Inflammatory macrophage treated with lipopolysaccharide for 1 hour (primary cell): ENCODE data around the gene ZC3H12D.
"Not testable (repeated sequence)": the region's sequence is repeated elsewhere in the genome, so short reads cannot be mapped to it uniquely, and the experiment has no call there.

Experiments used
- DNase-seq, 2 donors: peaks; one replicate each; pipeline ENCODE4 v3.0.0-alpha.2; 2020 to 2022

ZC3H12D gene

DNA sequence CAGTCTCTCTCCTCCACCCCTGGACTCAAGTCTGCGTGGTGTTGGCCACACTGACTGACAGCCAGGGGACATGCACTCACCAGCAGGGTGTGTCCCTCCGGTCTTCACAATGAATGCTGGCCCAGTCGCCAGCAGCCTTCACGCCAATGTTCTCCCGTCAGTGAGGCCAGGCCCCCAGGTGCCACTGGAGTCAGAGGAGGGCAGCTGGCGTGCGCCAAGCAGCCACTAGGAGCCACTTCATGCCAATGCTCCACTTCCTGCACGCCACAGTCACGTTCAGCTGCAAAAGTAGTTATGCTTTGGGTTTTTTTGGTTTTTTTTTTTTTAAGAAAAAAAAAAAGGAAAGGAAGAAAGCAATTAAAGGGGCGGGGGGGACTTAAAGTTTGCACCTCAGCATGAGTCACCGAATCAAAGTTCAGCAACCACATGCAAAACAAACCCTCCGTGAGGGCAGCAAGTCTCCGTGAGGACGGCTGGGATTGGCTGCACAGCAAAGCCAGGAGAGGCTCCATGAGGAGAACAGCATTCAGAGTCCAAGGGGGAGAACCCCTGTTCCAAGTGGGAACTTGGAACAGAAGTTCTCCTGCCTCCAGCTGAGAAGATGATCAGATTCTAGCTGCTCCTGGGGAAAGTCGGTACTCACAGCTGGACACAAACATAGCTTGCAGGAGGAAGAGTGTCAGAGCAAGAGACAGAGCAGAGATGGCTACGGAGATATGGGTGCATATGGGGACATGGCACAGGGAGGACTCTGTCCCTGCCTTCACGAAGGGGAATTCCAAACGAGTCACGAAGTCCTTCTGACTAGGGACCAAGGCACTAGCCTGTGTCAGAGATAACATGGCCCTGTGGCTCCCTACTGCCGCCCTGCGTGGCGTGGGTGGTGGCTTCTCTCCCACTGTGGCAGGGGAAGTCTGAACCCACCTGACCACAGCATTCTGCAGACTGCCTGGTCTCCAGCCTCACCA, at the start of gene ZC3H12D:
TSS of gene ZC3H12D (minus strand) at position 282 of the 968 bp plus-strand sequence. CDS start 10,471 bp downstream, outside the sequence.
- peak; percentile 58 to 84 for DNase-seq

DNA sequence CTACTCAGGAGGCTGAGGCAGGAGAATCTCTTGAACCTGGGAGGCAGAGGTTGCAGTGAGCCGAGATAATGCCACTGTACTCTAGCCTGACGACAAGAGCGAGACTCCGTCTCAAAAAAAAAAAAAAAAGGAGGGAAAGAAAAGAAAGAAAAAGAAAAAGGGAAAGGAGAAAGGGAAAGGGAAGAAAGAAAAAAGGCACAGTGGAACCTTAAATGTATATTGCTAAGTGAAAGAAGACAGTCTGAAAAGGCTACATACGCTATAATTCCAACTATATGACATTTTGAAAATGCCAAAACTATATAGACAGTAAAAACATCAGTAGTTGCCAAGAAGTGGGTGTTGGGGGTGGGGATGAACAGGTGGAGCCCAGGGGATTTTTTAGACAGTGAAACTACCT, 44.8 kb upstream of the ZC3H12D start:
- DNase-seq, result no peak

DNA sequence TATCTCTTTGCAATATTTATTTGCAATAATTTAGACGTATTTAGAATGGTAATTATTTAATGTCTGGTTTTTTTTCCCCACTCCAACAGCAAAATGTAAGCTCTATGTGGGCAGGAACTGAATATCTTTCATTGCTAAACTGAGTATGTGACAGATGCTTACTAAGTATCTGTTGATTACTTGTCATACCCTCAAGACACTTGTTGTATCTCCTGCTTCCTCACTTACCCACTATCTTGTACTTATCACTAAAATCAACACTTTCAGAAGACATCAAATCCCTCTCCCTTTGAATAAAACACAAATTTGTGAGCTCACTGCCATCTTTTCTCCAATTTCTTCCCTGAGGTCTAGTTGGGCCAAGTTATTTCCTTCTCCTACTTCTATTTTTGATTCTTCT, 30.7 kb upstream of the ZC3H12D start:
- DNase-seq, result no peak

DNA sequence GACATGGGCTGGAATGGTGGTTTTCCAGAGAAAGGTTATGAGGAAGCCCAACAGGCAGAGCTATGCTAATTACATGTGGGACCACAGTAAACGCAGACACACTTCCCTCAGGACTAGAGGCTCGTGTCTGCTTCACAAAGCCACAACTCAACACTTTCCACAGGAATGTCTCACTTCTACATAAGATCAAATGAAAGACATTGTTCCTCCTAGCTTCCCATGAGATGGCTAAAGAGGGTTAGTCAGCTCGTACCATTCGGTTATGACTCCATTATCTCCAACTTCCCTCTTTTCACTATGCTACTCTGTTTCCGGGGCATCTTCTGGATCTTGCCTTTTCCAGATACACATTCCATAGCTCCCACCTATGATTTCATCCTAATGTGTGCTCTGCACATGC, 29.1 kb upstream of the ZC3H12D start:
- peak; percentile 48 to 75 for DNase-seq

DNA sequence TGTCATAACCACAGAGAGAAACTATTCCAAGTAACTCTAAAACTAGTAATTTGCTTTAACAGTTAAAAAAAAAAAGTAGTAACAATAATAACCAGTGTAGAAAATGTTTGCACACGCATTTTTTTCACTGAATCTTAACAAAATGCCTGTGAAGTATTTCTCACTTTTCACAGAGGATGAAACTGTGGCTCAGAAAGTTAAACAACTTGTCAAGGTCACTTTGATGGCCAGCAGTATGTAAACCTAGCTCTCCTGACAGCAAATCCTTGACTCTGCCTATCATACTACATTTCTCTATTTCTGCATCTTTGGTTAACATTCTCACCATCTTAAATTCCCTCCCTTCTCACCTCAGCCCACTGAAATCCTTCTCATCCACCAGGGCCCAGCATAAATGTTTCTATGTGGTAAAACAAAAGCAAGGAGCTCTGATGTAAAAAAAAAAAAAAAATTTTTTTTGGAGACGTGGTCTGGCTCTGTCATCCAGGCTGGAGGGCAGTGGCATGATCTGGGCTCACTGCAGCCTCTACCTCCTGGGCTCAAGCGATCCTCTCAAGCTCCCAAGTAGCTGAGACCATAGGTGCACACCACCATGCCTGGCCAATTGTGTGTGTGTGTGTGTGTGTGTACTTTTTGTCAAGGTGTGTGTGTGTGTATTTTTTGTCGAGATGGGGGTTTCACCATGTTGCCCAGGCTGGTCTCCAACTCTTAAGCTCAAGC, 26.1 kb upstream of the ZC3H12D start:
- no peak for DNase-seq

DNA sequence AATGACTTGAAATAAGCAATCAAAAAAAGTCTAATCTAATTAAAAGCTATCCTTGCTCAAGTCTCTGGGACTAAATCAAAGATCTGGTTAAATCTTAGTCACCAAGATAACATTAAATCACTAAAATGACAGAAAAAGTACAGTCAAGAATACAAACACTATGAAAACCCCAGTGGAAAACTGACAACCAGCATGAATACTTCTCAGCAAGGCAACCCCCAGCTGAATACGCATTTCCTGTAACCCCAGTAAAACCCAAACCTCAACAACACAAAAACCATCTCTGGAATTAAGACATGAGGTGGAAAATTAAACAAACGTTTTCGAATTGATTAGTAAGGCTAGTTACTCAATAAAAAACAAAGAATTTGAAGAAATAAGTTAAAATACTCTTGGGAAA, 23.7 kb upstream of the ZC3H12D start:
- no peak for DNase-seq

DNA sequence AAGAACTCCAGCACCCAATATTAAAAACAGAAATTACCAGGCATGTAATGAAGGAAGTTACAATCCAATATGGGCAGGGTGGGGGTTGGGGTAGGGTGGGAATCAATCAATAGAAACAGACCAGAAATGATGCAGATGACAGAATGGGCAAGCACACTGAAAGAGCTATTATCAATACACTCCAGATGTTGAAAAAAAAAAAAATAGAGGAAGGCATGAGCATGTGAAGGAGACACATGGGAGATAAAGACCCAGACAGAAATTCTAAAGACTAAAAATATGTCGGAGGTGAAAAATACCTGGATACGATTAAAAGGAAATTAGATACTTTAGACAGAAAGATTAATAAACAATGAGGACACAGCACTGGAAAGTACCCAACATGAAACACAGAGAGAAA, 19.1 kb upstream of the ZC3H12D start:
- DNase-seq, result no peak

DNA sequence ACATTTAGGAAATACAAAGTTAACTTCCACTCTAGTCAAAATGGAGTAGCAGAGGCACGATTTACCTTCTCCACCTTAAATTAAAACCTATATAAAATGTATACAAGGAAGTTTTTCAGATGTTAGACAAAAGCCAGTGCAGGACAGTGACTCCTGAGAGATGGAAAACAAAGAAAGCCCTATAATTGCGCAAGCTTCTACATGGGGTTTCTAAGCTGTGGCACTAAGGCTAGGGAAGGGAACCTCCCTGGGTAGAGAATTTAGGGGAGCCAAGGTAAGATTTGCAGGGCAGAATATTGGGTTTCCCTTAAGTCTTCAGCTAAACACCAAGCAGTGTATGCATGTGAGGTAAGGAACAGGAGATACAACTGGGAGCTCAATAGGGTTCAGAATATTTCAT, 18.5 kb upstream of the ZC3H12D start:
- DNase-seq, result no peak

DNA sequence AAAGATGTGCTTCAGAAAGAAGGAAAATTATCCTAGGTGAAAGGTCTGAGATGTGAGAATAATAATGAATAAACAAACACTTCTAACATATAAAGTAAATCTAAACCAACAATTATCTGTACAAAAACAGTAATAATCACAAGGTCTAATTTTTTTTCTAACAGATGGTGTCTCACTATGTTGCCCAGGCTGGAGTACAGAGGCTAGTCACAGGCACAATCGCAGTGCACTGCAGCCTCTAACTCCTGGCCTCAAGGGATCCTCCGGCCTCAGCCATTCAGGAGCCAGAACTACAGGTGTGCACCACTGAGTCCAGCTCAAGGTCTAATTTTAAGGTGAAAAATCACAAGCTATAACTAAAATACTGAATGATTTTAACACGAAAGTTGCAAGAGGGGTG, 17.0 kb upstream of the ZC3H12D start:
- DNase-seq, result no peak

DNA sequence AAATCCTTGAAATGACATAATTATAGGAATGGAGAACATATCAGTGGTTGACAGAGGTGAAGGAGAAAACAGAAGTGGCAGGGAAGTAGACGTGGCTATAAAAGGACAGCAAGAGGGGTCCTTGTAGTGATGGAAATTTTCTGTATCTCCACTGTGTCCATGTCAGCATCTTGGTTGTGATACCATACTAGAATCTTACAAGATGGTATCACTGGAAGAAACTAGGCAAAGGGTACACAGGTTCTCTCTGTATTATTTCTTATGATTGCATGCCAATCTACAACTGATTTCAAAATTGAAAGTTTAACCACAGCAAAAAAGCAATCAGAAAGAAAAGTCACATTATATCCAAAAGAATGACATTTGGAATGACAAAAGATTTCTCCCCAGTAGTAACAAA, 16.4 kb upstream of the ZC3H12D start:
- no peak for DNase-seq

DNA sequence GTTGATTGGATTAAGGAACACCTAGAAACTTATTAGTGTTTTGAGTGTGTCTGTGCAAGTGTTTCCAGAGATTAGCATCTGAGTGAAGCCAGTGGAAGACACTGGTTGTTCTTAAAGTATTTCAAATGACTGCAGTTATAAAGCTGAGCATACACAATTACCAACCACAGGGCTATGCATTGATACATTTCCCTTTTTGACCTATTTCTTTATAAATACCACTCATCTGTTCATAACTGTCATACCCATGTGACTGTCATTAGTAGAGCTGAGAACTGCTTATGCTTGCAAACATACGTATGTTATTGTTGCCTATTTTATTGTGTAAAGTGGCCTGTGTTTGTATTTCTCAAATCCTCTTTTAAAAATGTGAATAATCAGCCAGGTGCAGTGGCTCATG, 15.3 kb upstream of the ZC3H12D start:
- DNase-seq, result peak; percentile 7 to 65

DNA sequence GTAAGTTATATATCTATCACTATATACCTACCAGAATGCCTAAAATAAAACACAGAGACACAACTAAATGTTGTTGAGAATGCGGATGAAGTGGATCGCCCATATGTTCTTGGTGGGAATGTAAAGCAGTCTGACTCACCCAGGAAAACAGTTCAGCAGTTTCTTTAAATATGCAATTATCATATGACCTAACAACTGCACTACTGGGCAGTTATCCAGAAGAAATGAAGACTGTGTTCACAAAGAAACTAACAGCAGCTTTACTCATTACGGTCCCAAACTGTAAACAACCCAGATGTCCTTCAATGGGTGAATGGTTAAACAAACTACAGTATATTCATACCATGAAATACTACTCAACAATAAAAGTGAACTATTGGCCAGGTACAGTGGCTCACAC, 14.3 kb upstream of the ZC3H12D start:
- peak; percentile 28 to 52 for DNase-seq

DNA sequence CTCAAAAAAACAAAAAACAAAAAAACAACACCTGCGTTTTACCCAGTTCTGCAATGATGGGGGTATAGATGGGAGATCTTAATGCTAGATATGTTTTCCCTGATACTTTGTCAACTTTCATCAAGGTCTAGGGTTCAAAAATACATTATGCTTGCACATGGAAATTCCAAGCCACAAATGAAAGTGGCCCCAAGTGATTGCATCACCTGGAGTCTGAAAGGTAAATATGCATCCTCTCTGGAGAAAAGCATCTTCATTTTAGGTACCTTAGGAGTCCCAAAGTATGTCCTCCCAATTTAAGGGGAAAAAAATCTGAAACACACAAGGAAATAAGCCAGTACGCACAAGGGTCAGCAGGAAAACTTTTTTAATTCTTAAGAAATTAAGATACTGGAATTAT, 12.6 kb upstream of the ZC3H12D start:
- DNase-seq, result no peak

DNA sequence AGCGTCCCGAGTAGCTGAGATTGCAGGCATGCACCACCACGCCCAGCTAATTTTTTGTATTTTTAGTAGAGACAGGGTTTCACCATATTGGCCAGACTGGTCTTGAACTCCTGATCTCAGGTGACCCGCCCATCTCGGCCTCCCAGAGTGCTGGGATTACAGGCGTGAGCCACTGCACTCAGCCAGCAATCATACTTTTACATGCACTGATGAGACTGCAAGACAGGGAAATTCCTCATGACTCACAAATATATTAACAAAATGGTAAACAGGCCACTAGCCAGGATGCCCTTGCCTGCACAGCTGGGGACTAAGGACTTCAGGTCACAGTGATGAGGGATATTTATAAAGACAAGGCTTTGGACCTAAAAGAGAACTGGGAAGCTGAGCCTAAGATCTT, 11.8 kb upstream of the ZC3H12D start:
- peak; percentile 15 to 37 for DNase-seq

DNA sequence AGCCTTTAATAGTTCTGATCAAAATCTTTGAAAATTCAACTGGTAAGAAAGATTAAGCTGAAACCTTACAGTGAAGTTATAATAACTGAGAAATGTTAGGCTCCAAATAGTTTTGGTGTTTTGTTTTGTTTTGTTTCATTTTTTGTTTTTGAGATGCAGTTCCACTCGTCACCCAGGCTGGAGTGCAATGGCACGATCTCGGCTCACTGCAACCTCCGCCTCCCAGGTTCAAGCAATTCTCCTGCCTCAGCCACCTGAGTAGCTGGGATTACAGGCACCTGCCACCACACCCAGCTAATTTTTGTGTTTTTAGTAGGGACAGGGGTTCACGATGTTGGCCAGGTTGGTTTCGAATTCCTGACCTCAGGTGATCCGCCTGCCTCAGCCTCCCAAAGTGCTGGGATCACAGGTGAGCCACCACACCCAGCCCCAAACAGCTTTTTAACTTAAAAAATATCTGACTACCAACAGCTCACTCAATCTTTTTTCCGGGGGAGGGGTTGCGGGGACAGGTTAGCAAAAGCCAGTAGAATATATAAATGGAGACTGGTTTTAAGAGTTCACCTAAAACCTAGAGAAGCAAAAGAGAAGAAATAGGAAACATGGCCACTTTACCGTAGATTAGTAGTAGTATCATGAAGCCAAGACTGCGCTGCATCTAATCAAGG, 10.7 kb upstream of the ZC3H12D start:
- not testable (repeated sequence) for DNase-seq

DNA sequence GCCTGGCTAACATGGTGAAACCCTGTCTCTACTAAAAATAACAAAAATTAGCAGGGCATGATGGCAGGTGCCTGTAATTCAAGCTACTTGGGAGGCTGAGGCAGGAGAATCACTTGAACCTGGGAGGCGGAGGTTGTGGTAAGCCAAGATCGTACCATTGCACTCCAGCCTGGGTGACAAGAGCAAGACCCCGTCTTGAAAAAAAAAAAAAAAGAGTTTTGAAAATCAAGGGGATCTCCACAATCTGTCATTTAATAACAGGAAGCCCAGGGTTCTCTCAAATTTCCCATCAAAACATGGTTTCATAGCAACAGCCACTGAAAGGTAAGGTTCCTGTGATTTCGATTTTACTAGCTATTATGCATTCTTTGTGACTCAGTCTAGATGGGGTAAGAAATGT, 10.0 kb upstream of the ZC3H12D start:
- peak in 1 of 2 donors; percentile 57 for DNase-seq

DNA sequence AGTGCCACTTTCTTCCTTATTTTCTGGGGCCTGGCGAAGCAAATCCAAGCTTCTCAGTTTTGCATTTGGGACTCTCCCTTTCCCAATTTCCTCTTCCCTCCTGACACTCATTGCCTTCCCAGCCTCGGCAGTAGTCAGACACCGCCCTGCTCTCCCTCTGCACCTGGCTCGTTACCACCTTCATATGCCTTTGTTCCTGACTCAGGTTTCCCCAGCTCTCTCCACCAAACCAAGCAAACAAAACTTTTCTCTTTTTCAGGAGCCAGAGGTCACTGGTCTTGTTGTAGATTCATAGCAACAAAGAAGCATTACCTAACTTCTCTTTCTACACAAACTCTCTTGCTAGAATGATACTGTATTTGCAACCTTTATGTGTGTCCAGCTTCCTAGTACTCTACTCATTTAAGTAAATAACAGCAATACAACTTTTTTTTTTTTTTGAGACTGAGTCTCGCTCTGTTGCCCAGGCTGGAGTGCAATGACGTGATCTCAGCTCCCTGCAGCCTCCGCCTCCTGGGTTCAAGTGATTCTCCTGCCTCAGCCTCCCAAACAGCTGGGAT, 9.0 kb upstream of the ZC3H12D start:
- peak; percentile 26 to 46 for DNase-seq

DNA sequence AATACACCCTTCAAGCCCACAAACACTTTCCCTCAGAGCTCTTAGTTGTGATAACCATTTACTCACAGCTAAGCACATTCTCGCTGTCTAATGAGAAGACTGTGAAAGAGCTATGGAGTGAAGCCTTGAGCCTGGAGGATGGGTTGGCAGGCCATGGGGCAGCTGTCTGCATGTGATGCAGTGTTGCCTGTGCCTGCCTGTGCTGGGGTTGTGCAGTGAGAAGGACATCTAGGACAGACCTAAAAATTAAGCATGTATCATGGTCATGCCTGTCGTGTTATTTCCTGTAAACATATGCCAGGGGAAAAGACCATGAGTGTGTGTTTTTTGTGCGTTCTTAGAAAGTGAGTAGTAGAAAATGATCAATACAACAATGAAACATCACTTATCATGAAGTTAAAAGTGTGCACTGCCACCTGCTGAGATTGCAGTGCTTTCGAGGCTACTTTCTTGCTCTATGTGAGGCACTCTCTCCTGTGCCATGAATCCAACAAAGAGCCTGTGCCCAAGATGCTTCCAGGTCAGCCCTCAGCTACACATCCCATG, 8.1 kb upstream of the ZC3H12D start:
- DNase-seq, result no peak

DNA sequence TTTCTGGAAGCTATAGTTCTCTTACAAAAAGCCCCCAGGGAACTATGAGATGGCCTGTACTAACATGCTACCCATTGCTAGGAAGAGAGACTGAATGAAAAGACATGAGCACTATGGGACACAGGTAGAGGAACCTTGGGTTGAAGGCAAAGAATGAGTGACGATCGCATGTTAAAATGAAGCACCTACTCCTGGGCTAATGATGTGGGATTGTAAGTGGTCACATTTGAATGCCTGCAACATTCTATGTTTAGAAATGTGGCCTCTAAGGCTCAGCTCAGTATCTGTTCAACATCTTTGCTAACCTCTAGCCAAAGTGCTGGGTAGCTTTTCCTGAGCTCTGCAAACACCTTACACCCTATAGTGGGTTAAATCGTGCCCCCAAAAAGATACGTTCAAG, 5.2 kb upstream of the ZC3H12D start:
- DNase-seq, result no peak

DNA sequence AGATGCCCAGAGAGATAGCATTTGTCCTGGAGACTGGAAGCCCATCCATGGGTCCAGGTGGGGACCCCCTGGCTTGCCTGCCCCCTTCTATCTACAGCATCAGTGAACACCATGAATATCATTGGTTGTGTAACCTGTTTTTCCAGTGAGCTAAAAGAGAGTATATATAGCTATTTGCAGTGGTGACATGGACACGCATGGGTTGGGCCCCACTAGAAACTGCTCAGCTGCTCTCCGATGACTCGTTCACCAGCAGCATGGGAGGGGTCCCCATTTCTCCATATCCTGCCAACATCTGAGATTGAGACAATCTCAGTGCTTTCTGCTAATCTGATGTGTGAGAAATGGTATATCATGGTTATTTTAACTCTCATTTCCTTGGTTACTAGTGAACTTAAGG, 4.0 kb upstream of the ZC3H12D start:
- DNase-seq, result peak in 1 of 2 donors; percentile 48

DNA sequence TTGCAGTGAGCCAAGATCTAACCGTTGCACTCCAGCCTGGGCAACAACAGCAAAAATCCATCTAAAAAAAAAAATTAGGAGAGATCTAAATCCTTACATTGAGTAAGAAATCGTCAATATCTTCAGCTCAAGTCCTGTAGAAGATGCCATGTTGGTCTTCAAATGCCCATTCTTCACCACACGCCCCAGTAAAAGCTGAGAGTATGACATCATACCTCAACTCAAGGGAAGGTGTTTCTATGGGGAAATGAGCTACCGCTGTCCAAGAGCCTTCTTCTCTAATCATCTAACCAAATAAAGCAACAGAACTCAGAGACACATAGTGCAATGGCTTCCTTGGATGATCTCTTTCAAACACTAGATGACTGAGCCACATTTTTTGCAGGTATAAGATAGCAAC, 2.5 kb upstream of the ZC3H12D start:
- DNase-seq, result no peak

DNA sequence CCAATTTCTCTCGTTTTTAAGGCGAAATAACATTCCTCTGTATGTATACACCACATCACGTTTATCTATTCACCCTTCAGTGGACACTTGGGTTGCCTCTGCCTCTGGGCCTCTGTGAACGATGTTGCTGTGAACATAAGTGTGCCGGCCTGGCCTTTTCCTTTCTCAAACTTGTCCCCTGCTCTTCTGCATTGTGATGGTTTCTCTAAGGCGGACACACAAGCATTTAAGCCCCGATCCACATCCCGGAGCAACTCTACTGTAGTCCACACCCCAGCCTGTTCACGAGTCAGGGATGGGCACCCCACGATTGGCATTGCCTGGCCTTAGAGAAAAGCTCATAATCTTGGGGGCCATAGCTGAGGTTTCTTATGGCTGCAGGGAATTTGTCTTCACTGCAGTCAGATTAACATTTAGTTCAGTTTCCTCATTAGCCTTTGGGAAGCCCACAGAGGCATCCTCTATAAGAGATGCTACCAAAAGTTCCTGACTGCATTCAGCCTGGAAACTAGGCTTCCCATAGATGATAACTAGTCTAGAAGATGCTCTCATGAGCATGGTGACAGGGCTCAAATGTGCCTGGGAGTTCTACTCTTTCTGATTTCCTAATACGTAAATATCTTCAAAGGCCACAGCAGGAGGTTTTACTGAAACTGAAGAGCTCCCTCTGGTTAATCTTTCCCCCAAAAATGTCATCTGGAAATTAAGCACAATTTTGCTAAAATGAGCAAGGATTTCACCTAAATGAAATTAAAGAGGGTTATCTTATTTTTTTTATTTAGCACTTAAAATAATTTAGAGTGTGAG, 762 bp downstream of the ZC3H12D start:
- no peak for DNase-seq
